ENCODE results near the gene NR5A2.

Gene NR5A2

DNA sequence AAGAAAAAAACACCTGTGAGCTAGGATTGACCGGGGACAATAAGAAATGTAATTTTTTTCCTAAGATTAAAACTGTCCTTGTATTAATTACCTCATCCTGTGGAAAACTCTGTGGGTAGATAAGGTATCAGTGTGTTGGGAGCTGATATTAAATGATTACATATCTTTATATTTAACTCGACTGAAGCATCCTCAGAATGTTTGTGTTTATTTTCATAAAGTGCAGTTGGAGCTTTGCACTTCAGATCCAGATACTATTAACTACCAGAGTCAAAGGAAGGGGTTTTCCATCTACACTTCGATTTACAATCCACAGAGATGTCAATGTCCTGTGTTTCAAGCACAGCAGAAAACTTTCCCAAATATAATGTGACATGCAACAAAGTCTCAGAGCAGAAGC is 164.5 kb downstream of the NR5A2 start:
- Histone ChIP-seq H3K79me2 (ENCODE audit: insufficient read depth, low read length) (no peaks in the 10 kb centered on the region), H3K4me3 (ENCODE audit: low read depth, low read length, poor library complexity, severe bottlenecking) (no peak overlapping the region), H3K27ac (ENCODE audit: low read depth, low read length, poor library complexity, severe bottlenecking) (no peak overlapping the region), H3K9ac (ENCODE audit: low read length) (no peak overlapping the region), H3K4me2 (ENCODE audit: low read length) (no peak overlapping the region), H2AFZ (ENCODE audit: low read length) (no peak overlapping the region), H3K9me3 (ENCODE audit: low read length) (no peaks in the 10 kb centered on the region), H3F3A (ENCODE audit: insufficient read depth, low read length) (no peaks in the 10 kb centered on the region), H3K4me1 (ENCODE audit: insufficient read depth, low read length, severe bottlenecking) (no peaks in the 10 kb centered on the region), H4K20me1 (ENCODE audit: insufficient read depth, low read length) (no peaks in the 10 kb centered on the region), H3K27me3 (ENCODE audit: insufficient read depth, low read length) (no peaks in the 10 kb centered on the region), H3K36me3 (ENCODE audit: insufficient read depth, low read length) (no peaks in the 10 kb centered on the region), H3K9me2 (ENCODE audit: low read depth, low read length) (no peaks in the 10 kb centered on the region)
- TF ChIP-seq EZH2 (IDR thresholded peaks at IDR 0.05; ENCODE audit: borderline replicate concordance, low read length) = no peak
- TF ChIP-seq, protein P1, sequence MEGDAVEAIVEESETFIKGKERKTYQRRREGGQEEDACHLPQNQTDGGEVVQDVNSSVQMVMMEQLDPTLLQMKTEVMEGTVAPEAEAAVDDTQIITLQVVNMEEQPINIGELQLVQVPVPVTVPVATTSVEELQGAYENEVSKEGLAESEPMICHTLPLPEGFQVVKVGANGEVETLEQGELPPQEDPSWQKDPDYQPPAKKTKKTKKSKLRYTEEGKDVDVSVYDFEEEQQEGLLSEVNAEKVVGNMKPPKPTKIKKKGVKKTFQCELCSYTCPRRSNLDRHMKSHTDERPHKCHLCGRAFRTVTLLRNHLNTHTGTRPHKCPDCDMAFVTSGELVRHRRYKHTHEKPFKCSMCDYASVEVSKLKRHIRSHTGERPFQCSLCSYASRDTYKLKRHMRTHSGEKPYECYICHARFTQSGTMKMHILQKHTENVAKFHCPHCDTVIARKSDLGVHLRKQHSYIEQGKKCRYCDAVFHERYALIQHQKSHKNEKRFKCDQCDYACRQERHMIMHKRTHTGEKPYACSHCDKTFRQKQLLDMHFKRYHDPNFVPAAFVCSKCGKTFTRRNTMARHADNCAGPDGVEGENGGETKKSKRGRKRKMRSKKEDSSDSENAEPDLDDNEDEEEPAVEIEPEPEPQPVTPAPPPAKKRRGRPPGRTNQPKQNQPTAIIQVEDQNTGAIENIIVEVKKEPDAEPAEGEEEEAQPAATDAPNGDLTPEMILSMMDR (IDR thresholded peaks at IDR 0.05; ENCODE audit: low read length) = no peak

DNA sequence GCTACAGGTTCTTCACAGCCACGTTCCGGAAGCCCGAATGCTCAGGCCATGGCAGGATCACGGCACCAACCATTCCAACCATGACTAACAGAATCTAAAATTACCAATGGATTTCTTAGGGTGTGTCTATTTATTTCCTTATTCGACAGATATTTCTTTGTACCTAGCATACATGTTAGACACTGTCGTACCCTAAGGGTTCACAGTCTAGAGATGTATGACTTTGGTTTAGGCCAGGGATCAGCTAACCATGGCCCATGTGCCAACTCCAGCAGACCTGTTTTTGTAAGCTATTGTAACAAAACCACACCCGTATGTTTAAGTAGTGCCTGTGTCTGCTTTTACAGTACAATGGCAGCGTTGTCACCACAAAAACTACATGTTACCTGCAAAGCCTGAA is 167.0 kb downstream of the NR5A2 start:
- TF ChIP-seq, protein P1 (IDR thresholded peaks at IDR 0.05; ENCODE audit: low read length) = no peak
- TF ChIP-seq EZH2 (IDR thresholded peaks at IDR 0.05; ENCODE audit: borderline replicate concordance, low read length) = no peak
- no peak overlapping the region for H3K4me2 ChIP-seq (ENCODE audit: low read length)
- H3K9me3 ChIP-seq (ENCODE audit: low read length) = no peaks in the 10 kb centered on the region
- no peaks in the 10 kb centered on the region for H3F3A ChIP-seq (ENCODE audit: insufficient read depth, low read length)
- no peaks in the 10 kb centered on the region; the same call in 1 of the 2 replicates for H3K27me3 ChIP-seq (ENCODE audit: insufficient read depth, low read length)
- no peaks in the 10 kb centered on the region for H3K79me2 ChIP-seq (ENCODE audit: insufficient read depth, low read length)
- H3K9ac ChIP-seq (ENCODE audit: low read length) = no peak overlapping the region
- H3K36me3 ChIP-seq (ENCODE audit: insufficient read depth, low read length) = no peaks in the 10 kb centered on the region
- no peaks in the 10 kb centered on the region for H4K20me1 ChIP-seq (ENCODE audit: insufficient read depth, low read length)
- no peak overlapping the region for H2AFZ ChIP-seq (ENCODE audit: low read length)
- H3K4me3 ChIP-seq (ENCODE audit: low read depth, low read length, poor library complexity, severe bottlenecking) = no peak overlapping the region
- no peaks in the 10 kb centered on the region for H3K4me1 ChIP-seq (ENCODE audit: insufficient read depth, low read length, severe bottlenecking)
- H3K27ac ChIP-seq (ENCODE audit: low read depth, low read length, poor library complexity, severe bottlenecking) = no peak overlapping the region
- H3K9me2 ChIP-seq (ENCODE audit: low read depth, low read length) = no peaks in the 10 kb centered on the region

DNA sequence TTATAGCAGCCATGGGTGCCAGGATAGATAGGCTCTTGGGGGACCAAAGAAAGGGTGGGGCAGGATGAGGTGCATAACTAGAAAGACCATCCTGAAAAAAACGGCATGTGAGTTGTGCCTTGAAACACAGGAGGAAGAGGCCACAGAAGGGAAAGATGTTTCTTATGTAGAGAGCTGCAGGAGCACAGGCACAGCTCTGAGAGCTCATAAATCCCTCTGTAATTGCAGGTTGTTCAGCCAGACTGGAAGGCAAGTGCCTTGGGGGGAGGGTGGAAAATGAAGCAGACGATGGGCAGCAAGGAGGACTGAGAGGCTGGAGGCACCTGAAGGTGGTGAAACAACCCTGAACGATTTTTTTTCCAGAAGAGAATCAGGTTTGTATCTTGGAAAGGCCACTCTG is 170.7 kb downstream of the NR5A2 start:
- H4K20me1 ChIP-seq (ENCODE audit: insufficient read depth, low read length) = no peaks in the 10 kb centered on the region
- no peak overlapping the region for H3K4me3 ChIP-seq (ENCODE audit: low read depth, low read length, poor library complexity, severe bottlenecking)
- no peak overlapping the region for H3K27ac ChIP-seq (ENCODE audit: low read depth, low read length, poor library complexity, severe bottlenecking)
- H3F3A ChIP-seq (ENCODE audit: insufficient read depth, low read length) = no peaks in the 10 kb centered on the region
- no peak overlapping the region for H3K9ac ChIP-seq (ENCODE audit: low read length)
- TF ChIP-seq, protein P1 (IDR thresholded peaks at IDR 0.05; ENCODE audit: low read length) = no peak
- no peak for TF ChIP-seq EZH2 (IDR thresholded peaks at IDR 0.05; ENCODE audit: borderline replicate concordance, low read length)
- H3K79me2 ChIP-seq (ENCODE audit: insufficient read depth, low read length) = no peaks in the 10 kb centered on the region
- H3K27me3 ChIP-seq (ENCODE audit: insufficient read depth, low read length) = no peaks in the 10 kb centered on the region; the same call in none of the 2 replicates
- H3K9me3 ChIP-seq (ENCODE audit: low read length) = no peaks in the 10 kb centered on the region
- no peak overlapping the region for H3K4me2 ChIP-seq (ENCODE audit: low read length)
- no peaks in the 10 kb centered on the region for H3K36me3 ChIP-seq (ENCODE audit: insufficient read depth, low read length)
- no peaks in the 10 kb centered on the region for H3K4me1 ChIP-seq (ENCODE audit: insufficient read depth, low read length, severe bottlenecking)
- no peaks in the 10 kb centered on the region for H3K9me2 ChIP-seq (ENCODE audit: low read depth, low read length)
- no peak overlapping the region for H2AFZ ChIP-seq (ENCODE audit: low read length)

All from OCI-LY1 (cell line).